HEK293 (cell line): Measurements from ENCODE around the gene COX5A.

Experiments used
- EGR2 ChIP-seq: fragments of 450-650 bp; formaldehyde crosslinking; IDR thresholded peaks from 2 replicates; pipeline ENCODE4 v1.5.1; 2016; ENCODE audit warnings: low read depth, missing biosample characterization, missing genetic modification characterization
- IKZF3 ChIP-seq: fragments of 450-650 bp; IDR thresholded peaks from 2 replicates; pipeline ENCODE4 v1.5.0; 2018; ENCODE audit warnings: missing biosample characterization, mild to moderate bottlenecking, missing genetic modification characterization, moderate library complexity
- KLF9 ChIP-seq: fragments of 450-650 bp; formaldehyde crosslinking; IDR thresholded peaks from 2 replicates; pipeline ENCODE4 v1.5.1; 2016; ENCODE audit warnings: missing biosample characterization, missing genetic modification characterization, low read depth
- MEIS1 ChIP-seq: sonication (generic); formaldehyde crosslinking; IDR thresholded peaks from 2 replicates; pipeline ENCODE4 v1.8.1; 2022; ENCODE audit warnings: missing genetic modification reagents, mild to moderate bottlenecking, borderline replicate concordance
- SCRT2 ChIP-seq: fragments of 450-650 bp; formaldehyde crosslinking; IDR thresholded peaks from 2 replicates; pipeline ENCODE4 v1.5.1; 2016; ENCODE audit warnings: missing biosample characterization, missing genetic modification characterization
- ZBTB20 ChIP-seq: fragments of 450-650 bp; formaldehyde crosslinking; IDR thresholded peaks from 2 replicates; pipeline ENCODE4 v1.5.1; 2016; ENCODE audit warnings: missing biosample characterization, missing genetic modification characterization
- ZBTB8A ChIP-seq: fragments of 450-650 bp; formaldehyde crosslinking; IDR thresholded peaks from 2 replicates; pipeline ENCODE4 v1.5.1; 2016; ENCODE audit warnings: missing biosample characterization, missing genetic modification characterization
- ZNF114 ChIP-seq: fragments of 450-650 bp; formaldehyde crosslinking; IDR thresholded peaks from 2 replicates; pipeline ENCODE4 v1.5.0; 2017; ENCODE audit warnings: missing biosample characterization, missing genetic modification characterization
- ZNF121 ChIP-seq: fragments of 450-650 bp; formaldehyde crosslinking; IDR thresholded peaks from 2 replicates; pipeline ENCODE4 v1.5.1; 2016; ENCODE audit warnings: missing biosample characterization, missing genetic modification characterization
- ZNF2 ChIP-seq: fragments of 450-650 bp; formaldehyde crosslinking; IDR thresholded peaks from 2 replicates; pipeline ENCODE4 v1.5.1; 2016; ENCODE audit warnings: missing biosample characterization, missing genetic modification characterization
- ZNF24 ChIP-seq: fragments of 450-650 bp; formaldehyde crosslinking; IDR thresholded peaks from 2 replicates; pipeline ENCODE4 v1.5.1; 2016; ENCODE audit warnings: missing biosample characterization, missing genetic modification characterization
- ZNF335 ChIP-seq: fragments of 450-650 bp; formaldehyde crosslinking; conservative IDR thresholded peaks from 2 replicates; pipeline ENCODE4 v1.5.1; 2016; ENCODE audit warnings: missing biosample characterization, missing genetic modification characterization
- ZNF48 ChIP-seq: fragments of 450-650 bp; formaldehyde crosslinking; IDR thresholded peaks from 2 replicates; pipeline ENCODE4 v1.5.1; 2016; ENCODE audit warnings: missing biosample characterization, missing genetic modification characterization
- ZNF510 ChIP-seq: fragments of 450-650 bp; formaldehyde crosslinking; IDR thresholded peaks from 2 replicates; pipeline ENCODE4 v1.5.1; 2018; ENCODE audit warnings: mild to moderate bottlenecking, missing genetic modification characterization, missing biosample characterization; ENCODE audit not compliant: insufficient replicate concordance
- ZNF521 ChIP-seq: fragments of 450-650 bp; formaldehyde crosslinking; IDR thresholded peaks from 2 replicates; pipeline ENCODE4 v1.5.1; 2017; ENCODE audit warnings: missing biosample characterization, mild to moderate bottlenecking, missing genetic modification characterization
- ZNF560 ChIP-seq: fragments of 450-650 bp; formaldehyde crosslinking; IDR thresholded peaks from 2 replicates; pipeline ENCODE4 v1.5.1; 2017; ENCODE audit warnings: missing biosample characterization, missing genetic modification characterization, borderline replicate concordance
- ZNF623 ChIP-seq: fragments of 450-650 bp; formaldehyde crosslinking; IDR thresholded peaks from 2 replicates; pipeline ENCODE4 v1.5.1; 2016; ENCODE audit warnings: missing biosample characterization, missing genetic modification characterization
- TF ChIP-seq, protein P1 (sequence below): fragments of 450-650 bp; formaldehyde crosslinking; IDR thresholded peaks from 2 replicates; pipeline ENCODE4 v1.5.1; 2016; ENCODE audit warnings: missing biosample characterization, missing genetic modification characterization
- TF ChIP-seq, protein P2 (sequence below): fragments of 450-650 bp; formaldehyde crosslinking; IDR thresholded peaks from 2 replicates; pipeline ENCODE4 v1.5.1; 2017; ENCODE audit warnings: missing biosample characterization, missing genetic modification characterization
- TF ChIP-seq, protein P3 (sequence below): sonication (generic); formaldehyde crosslinking; IDR thresholded peaks from 2 replicates; pipeline ENCODE4 v1.8.1; 2022; ENCODE audit warnings: mild to moderate bottlenecking, moderate library complexity, missing genetic modification reagents
- TF ChIP-seq, protein P4 (sequence below): fragments of 450-650 bp; formaldehyde crosslinking; IDR thresholded peaks from 2 replicates; pipeline ENCODE4 v1.5.1; 2017; ENCODE audit warnings: missing biosample characterization, missing genetic modification characterization
- TF ChIP-seq, protein P5 (sequence below): fragments of 450-650 bp; formaldehyde crosslinking; IDR thresholded peaks from 2 replicates; pipeline ENCODE4 v1.5.1; 2016; ENCODE audit warnings: missing biosample characterization, missing genetic modification characterization
- TF ChIP-seq, protein P6 (sequence below): fragments of 450-650 bp; formaldehyde crosslinking; IDR thresholded peaks from 2 replicates; pipeline ENCODE4 v1.5.1; 2016; ENCODE audit warnings: missing biosample characterization, missing genetic modification characterization
- TF ChIP-seq, protein P7 (sequence below): fragments of 450-650 bp; formaldehyde crosslinking; IDR thresholded peaks from 2 replicates; pipeline ENCODE4 v1.5.1; 2016; ENCODE audit warnings: missing biosample characterization, missing genetic modification characterization

Gene COX5A

DNA sequence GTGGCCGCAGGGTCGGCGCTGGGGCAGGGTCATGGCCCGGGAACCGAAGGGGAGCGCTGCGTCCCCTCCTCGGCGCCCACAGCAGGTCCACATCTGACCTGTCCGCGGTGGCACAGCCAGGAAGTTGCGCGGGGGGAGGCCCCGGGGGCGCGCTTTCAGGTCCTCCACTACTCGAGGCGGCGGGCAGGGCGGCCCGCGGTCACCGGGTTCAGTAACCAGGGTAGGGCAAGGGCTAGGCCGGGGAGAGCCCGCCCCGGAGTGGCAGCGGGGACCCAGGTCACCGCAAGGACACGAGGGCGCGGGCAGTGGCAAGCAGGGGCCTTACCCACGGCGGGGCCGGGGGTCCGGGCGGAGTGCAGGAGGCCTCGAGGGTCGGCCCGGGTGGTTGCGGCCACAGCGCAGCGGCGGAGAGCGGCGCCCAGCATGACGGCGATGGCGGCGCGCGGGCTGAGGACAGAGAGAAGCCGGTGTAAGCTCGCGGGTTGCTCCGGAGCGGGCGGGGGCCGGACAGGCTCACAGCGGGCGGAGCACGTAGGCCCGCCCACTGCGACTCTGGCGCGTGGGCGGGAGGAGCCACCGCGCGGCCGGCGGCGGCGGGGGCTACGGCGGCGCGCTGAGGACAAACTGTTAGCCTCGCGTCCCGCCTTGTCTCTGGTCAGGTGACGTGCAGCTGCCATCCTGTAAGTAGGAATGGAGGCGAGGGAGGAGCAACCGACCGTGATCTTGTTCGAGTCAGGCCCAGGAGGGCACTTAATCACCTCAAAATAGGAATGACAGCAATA lies at the start of gene COX5A (continued):
- TF ChIP-seq, protein P1, sequence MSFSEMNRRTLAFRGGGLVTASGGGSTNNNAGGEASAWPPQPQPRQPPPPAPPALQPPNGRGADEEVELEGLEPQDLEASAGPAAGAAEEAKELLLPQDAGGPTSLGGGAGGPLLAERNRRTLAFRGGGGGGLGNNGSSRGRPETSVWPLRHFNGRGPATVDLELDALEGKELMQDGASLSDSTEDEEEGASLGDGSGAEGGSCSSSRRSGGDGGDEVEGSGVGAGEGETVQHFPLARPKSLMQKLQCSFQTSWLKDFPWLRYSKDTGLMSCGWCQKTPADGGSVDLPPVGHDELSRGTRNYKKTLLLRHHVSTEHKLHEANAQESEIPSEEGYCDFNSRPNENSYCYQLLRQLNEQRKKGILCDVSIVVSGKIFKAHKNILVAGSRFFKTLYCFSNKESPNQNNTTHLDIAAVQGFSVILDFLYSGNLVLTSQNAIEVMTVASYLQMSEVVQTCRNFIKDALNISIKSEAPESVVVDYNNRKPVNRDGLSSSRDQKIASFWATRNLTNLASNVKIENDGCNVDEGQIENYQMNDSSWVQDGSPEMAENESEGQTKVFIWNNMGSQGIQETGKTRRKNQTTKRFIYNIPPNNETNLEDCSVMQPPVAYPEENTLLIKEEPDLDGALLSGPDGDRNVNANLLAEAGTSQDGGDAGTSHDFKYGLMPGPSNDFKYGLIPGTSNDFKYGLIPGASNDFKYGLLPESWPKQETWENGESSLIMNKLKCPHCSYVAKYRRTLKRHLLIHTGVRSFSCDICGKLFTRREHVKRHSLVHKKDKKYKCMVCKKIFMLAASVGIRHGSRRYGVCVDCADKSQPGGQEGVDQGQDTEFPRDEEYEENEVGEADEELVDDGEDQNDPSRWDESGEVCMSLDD (tag by site-specific recombination) = peak; percentile 23; the same call in 1 of the 2 replicates
- peak; percentile 74; the same call in 1 of the 2 replicates for TF ChIP-seq ZNF121
- peak; percentile 10 for TF ChIP-seq KLF9 (tag by site-specific recombination)
- TF ChIP-seq ZNF48 (tag by site-specific recombination) = no peak
- TF ChIP-seq ZNF2 (tag by site-specific recombination) = peak; percentile 79
- peak; percentile 84 for TF ChIP-seq ZBTB8A (tag by site-specific recombination)
- no peak for TF ChIP-seq ZNF24 (tag by site-specific recombination)
- TF ChIP-seq, protein P2, sequence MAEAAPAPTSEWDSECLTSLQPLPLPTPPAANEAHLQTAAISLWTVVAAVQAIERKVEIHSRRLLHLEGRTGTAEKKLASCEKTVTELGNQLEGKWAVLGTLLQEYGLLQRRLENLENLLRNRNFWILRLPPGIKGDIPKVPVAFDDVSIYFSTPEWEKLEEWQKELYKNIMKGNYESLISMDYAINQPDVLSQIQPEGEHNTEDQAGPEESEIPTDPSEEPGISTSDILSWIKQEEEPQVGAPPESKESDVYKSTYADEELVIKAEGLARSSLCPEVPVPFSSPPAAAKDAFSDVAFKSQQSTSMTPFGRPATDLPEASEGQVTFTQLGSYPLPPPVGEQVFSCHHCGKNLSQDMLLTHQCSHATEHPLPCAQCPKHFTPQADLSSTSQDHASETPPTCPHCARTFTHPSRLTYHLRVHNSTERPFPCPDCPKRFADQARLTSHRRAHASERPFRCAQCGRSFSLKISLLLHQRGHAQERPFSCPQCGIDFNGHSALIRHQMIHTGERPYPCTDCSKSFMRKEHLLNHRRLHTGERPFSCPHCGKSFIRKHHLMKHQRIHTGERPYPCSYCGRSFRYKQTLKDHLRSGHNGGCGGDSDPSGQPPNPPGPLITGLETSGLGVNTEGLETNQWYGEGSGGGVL (tag by site-specific recombination) = peak; percentile 60
- peak; percentile 54 for TF ChIP-seq EGR2 (tag by site-specific recombination)
- no peak for TF ChIP-seq ZNF560 (tag by site-specific recombination)
- peak; percentile 28; the same call in 1 of the 2 replicates for TF ChIP-seq ZNF623 (tag by site-specific recombination)
- TF ChIP-seq, protein P3, sequence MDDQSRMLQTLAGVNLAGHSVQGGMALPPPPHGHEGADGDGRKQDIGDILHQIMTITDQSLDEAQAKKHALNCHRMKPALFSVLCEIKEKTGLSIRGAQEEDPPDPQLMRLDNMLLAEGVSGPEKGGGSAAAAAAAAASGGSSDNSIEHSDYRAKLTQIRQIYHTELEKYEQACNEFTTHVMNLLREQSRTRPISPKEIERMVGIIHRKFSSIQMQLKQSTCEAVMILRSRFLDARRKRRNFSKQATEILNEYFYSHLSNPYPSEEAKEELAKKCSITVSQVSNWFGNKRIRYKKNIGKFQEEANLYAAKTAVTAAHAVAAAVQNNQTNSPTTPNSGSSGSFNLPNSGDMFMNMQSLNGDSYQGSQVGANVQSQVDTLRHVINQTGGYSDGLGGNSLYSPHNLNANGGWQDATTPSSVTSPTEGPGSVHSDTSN (CRISPR knock-in tag) = peak; percentile 84; the same call in 1 of the 2 replicates
- TF ChIP-seq, protein P4, sequence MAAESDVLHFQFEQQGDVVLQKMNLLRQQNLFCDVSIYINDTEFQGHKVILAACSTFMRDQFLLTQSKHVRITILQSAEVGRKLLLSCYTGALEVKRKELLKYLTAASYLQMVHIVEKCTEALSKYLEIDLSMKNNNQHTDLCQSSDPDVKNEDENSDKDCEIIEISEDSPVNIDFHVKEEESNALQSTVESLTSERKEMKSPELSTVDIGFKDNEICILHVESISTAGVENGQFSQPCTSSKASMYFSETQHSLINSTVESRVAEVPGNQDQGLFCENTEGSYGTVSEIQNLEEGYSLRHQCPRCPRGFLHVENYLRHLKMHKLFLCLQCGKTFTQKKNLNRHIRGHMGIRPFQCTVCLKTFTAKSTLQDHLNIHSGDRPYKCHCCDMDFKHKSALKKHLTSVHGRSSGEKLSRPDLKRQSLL = peak; percentile 64; the same call in 1 of the 2 replicates
- TF ChIP-seq SCRT2 = no peak
- TF ChIP-seq, protein P5, sequence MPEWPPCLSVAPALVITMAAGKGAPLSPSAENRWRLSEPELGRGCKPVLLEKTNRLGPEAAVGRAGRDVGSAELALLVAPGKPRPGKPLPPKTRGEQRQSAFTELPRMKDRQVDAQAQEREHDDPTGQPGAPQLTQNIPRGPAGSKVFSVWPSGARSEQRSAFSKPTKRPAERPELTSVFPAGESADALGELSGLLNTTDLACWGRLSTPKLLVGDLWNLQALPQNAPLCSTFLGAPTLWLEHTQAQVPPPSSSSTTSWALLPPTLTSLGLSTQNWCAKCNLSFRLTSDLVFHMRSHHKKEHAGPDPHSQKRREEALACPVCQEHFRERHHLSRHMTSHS (tag by site-specific recombination) = no peak; the same call in 1 of the 2 replicates
- TF ChIP-seq ZBTB20 = peak; percentile 90
- TF ChIP-seq, protein P6, sequence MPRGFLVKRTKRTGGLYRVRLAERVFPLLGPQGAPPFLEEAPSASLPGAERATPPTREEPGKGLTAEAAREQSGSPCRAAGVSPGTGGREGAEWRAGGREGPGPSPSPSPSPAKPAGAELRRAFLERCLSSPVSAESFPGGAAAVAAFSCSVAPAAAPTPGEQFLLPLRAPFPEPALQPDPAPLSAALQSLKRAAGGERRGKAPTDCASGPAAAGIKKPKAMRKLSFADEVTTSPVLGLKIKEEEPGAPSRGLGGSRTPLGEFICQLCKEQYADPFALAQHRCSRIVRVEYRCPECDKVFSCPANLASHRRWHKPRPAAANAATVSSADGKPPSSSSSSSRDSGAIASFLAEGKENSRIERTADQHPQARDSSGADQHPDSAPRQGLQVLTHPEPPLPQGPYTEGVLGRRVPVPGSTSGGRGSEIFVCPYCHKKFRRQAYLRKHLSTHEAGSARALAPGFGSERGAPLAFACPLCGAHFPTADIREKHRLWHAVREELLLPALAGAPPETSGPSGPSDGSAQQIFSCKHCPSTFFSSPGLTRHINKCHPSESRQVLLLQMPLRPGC (tag by site-specific recombination) = no peak; the same call in 1 of the 2 replicates
- TF ChIP-seq ZNF335 (tag by site-specific recombination) = peak; percentile 66; the same call in 1 of the 2 replicates
- TF ChIP-seq ZNF521 = no peak
- peak; percentile 74 for TF ChIP-seq IKZF3 (tag by site-specific recombination)
- TF ChIP-seq ZNF510 = no peak
- TF ChIP-seq MEIS1 (CRISPR knock-in tag) = no peak
- no peak for TF ChIP-seq ZNF114
- TF ChIP-seq, protein P7, sequence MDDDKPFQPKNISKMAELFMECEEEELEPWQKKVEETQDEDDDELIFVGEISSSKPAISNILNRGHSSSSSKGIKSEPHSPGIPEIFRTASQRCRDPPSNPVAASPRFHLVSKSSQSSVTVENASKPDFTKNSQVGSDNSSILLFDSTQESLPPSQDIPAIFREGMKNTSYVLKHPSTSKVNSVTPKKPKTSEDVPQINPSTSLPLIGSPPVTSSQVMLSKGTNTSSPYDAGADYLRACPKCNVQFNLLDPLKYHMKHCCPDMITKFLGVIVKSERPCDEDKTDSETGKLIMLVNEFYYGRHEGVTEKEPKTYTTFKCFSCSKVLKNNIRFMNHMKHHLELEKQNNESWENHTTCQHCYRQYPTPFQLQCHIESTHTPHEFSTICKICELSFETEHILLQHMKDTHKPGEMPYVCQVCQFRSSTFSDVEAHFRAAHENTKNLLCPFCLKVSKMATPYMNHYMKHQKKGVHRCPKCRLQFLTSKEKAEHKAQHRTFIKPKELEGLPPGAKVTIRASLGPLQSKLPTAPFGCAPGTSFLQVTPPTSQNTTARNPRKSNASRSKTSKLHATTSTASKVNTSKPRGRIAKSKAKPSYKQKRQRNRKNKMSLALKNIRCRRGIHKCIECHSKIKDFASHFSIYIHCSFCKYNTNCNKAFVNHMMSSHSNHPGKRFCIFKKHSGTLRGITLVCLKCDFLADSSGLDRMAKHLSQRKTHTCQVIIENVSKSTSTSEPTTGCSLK (tag by site-specific recombination) = no peak
